GM23338 (cell line): Measurements from ENCODE around the gene ELOF1.
"Not testable (repeated sequence)": the region's sequence is repeated elsewhere in the genome, so short reads cannot be mapped to it uniquely, and the experiment has no call there.

Experiments used
- CREB1 ChIP-seq: fragments of 250-450 bp; sonication (Bioruptor Pico); IDR thresholded peaks from 2 replicates; pipeline ENCODE4 v1.5.0; 2020; ENCODE audit warnings: low read depth, mild to moderate bottlenecking, moderate library complexity
- CTCF ChIP-seq, 2 experiments: fragments of 200-600 bp in 1 of 2; sonication (generic) in 1 of 2; conservative IDR thresholded peaks; 2 replicates each; pipeline versions ENCODE4 v1.5.1 to v1.6.1; 2016 to 2017; ENCODE audit warnings: antibody characterized with exemption in 2 of 2, low read depth in 2 of 2, mild to moderate bottlenecking in 2 of 2, moderate library complexity in 1 of 2
- ETS1 ChIP-seq: IDR thresholded peaks from 2 replicates; pipeline ENCODE4 v1.6.1; 2016; ENCODE audit warnings: antibody characterized with exemption
- EZH2 ChIP-seq: fragments of 200-600 bp; sonication (generic); IDR thresholded peaks from one replicate; pipeline ENCODE4 v1.8.0; 2017; ENCODE audit warnings: antibody characterized with exemption, mild to moderate bottlenecking, low read depth; ENCODE audit not compliant: unreplicated experiment
- EZH2phosphoT487 ChIP-seq: fragments of 200-600 bp; sonication (generic); IDR thresholded peaks from one replicate; pipeline ENCODE4 v1.8.1; 2018; ENCODE audit warnings: antibody characterized with exemption; ENCODE audit not compliant: unreplicated experiment
- JUNB ChIP-seq: IDR thresholded peaks from one replicate; pipeline ENCODE4 v1.6.1; 2016; ENCODE audit warnings: antibody characterized with exemption; ENCODE audit not compliant: unreplicated experiment
- POLR2AphosphoS5 ChIP-seq: IDR thresholded peaks from 2 replicates; pipeline ENCODE4 v1.6.1; 2016; ENCODE audit warnings: antibody characterized with exemption, low read depth
- REST ChIP-seq: IDR thresholded peaks from one replicate; pipeline ENCODE4 v1.6.1; 2018; ENCODE audit warnings: antibody characterized with exemption; ENCODE audit not compliant: unreplicated experiment
- ZNF331 ChIP-seq: fragments of 250-450 bp; sonication (Bioruptor Pico); IDR thresholded peaks from 2 replicates; pipeline ENCODE4 v1.5.0; 2020; ENCODE audit warnings: low read depth, mild to moderate bottlenecking, moderate library complexity

GRCh38 chr19:11573763-11574162 lies 14.7 kb upstream of the ELOF1 start:
- TF ChIP-seq CTCF (conservative IDR thresholded peaks at IDR 0.05; ENCODE audit: low read depth in 2 of 2); EZH2; EZH2phosphoT487; JUNB; ETS1; CREB1 (CRISPR knock-in tag); POLR2AphosphoS5; REST; ZNF331: not testable (repeated sequence)
